Endodermal cell (in vitro differentiated cells): ENCODE results near the gene TBC1D24. TPM values are rescaled to one million over a fixed set of nuclear protein-coding genes. Genes with fewer than 3 reads are reported as not detected.

Experiments used
- DNase-seq: peaks from one replicate; pipeline ENCODE4 v3.0.0-alpha.2; 2017
- H3K27ac ChIP-seq: 2 replicates; pipeline ENCODE4 v1.5.1; 2013; ENCODE audit warnings: mild to moderate bottlenecking, low read depth, low read length, moderate library complexity
- H3K27me3 ChIP-seq: 2 replicates; pipeline ENCODE4 v1.6.1; 2013; ENCODE audit warnings: mild to moderate bottlenecking, low read length, moderate library complexity; ENCODE audit not compliant: insufficient read depth, control insufficient read depth, poor library complexity, severe bottlenecking
- H3K36me3 ChIP-seq: 2 replicates; pipeline ENCODE4 v1.7.0; 2013; ENCODE audit warnings: mild to moderate bottlenecking, low read length, moderate library complexity; ENCODE audit not compliant: control insufficient read depth, insufficient read depth
- H3K4me1 ChIP-seq: one replicate; pipeline ENCODE4 v1.7.0; 2013; ENCODE audit warnings: low read length; ENCODE audit not compliant: control insufficient read depth, insufficient read depth
- H3K4me3 ChIP-seq: 2 replicates; pipeline ENCODE4 v1.5.1; 2013; ENCODE audit warnings: mild to moderate bottlenecking, low read length, moderate library complexity
- H3K9ac ChIP-seq: 2 replicates; pipeline ENCODE4 v1.6.1; 2013; ENCODE audit warnings: mild to moderate bottlenecking, low read length, moderate library complexity; ENCODE audit not compliant: poor library complexity, severe bottlenecking; ENCODE audit errors: extremely low read depth
- H3K9me3 ChIP-seq: 2 replicates; pipeline ENCODE4 v1.6.1; 2013; ENCODE audit warnings: mild to moderate bottlenecking, low read length, moderate library complexity; ENCODE audit not compliant: control insufficient read depth
- H3K27ac Mint-ChIP-seq: 2 replicates; pipeline ENCODE4 v1.8.0; 2020; ENCODE audit warnings: mixed read lengths
- H3K27me3 Mint-ChIP-seq: 2 replicates; pipeline ENCODE4 v1.8.0; 2021; ENCODE audit warnings: mild to moderate bottlenecking, mixed read lengths; ENCODE audit not compliant: insufficient read depth
- H3K36me3 Mint-ChIP-seq: 2 replicates; pipeline ENCODE4 v1.8.0; 2020; ENCODE audit warnings: low read depth, mixed read lengths
- H3K4me1 Mint-ChIP-seq: 2 replicates; pipeline ENCODE4 v1.8.0; 2020; ENCODE audit warnings: mixed read lengths
- H3K4me3 Mint-ChIP-seq: 2 replicates; pipeline ENCODE4 v1.8.0; 2020; ENCODE audit warnings: mild to moderate bottlenecking, moderate library complexity, mixed read lengths
- H3K9me3 Mint-ChIP-seq: 2 replicates; pipeline ENCODE4 v1.8.0; 2020; ENCODE audit warnings: mild to moderate bottlenecking, mixed read lengths
- WGBS, 2 experiments: methylation state at CpG; one replicate each; pipeline versions ENCODE4 v1.1.5 to v1.1.7; 2013; ENCODE audit warnings: missing lambda C conversion rate in 2 of 2, mixed read lengths in 1 of 2; ENCODE audit not compliant: insufficient coverage in 1 of 2, insufficient read length in 1 of 2; 5-methylcytosine and 5-hydroxymethylcytosine counted together
- total RNA-seq, 2 donors: library from RNA; stranded (reverse); fragmentation: NEBNext Ultra II Directional in 1 of 2; extraction: Animal tissue kit (Norgen Biotek cat#: 25700) in 1 of 2; gene quantifications; 2 replicates in 1 of 2; 3 replicates in 1 of 2; pipeline ENCODE4 v1.2.1, GENCODE V29; 2021
- TF ChIP-seq, protein P1 (sequence below): fragments of 200-600 bp; sonication (generic); conservative IDR thresholded peaks from 2 replicates; pipeline ENCODE4 v1.5.0; 2021; ENCODE audit warnings: antibody characterized with exemption, mild to moderate bottlenecking

Gene TBC1D24
- total RNA-seq, 2 donors from 2014 or later, result 15.7 to 19.4 TPM

DNA sequence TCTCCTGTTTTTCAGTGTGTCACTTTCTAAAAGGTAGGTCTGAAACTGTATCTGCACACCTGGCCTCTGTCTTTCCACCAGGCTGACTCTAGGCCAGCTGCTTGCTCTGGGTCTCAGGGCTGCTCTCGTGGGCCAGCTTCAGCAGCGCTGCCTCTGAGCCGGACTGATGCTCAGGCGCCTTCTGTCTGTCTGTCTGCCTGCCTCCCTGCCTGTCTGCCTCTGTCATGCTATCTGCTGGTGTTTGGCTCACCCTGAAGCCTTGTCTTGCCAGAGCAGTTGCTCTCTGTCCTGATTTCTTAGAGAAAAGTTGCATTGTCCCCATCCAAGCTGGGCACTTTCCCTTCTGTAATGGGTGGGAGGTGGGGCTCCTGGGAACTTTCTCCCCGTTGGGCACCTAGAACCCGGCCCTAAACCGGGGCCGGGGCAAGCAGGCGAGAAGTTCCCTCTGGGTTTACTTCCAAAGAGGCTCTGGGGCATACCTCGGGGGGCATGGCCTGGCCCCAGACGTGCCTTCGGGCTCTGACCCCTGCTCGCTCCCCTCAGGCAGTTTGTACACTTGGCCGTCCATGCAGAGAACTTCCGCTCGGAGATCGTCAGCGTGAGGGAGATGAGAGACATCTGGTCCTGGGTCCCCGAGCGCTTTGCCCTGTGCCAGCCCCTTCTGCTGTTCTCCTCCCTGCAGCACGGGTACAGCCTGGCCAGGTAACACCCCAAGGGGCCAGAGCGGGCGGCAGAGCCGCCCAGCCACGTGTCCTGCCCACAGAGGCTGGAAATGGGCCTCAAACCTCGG, 23.0 kb downstream of the TBC1D24 start:
- H3K4me3 Mint-ChIP-seq, result no peak overlapping the region
- Histone ChIP-seq H3K27me3 (no peaks in the 10 kb centered on the region), H3K9ac (no peak overlapping the region), H3K4me3 (no peak overlapping the region), H3K4me1 (no peaks in the 10 kb centered on the region), H3K9me3 (no peaks in the 10 kb centered on the region), H3K36me3 (peaks cover 3% of the 10 kb centered on the region), H3K27ac (no peak overlapping the region)
- no peaks in the 10 kb centered on the region for H3K9me3 Mint-ChIP-seq
- WGBS, 2 experiments, result 94% methylated on average over 20 to 26 of the region's 26 CpGs
- no peaks in the 10 kb centered on the region for H3K27me3 Mint-ChIP-seq
- peaks cover 7% of the 10 kb centered on the region for H3K36me3 Mint-ChIP-seq
- no peak overlapping the region for H3K27ac Mint-ChIP-seq
- no peak for DNase-seq
- no peaks in the 10 kb centered on the region for H3K4me1 Mint-ChIP-seq
- TF ChIP-seq, protein P1, sequence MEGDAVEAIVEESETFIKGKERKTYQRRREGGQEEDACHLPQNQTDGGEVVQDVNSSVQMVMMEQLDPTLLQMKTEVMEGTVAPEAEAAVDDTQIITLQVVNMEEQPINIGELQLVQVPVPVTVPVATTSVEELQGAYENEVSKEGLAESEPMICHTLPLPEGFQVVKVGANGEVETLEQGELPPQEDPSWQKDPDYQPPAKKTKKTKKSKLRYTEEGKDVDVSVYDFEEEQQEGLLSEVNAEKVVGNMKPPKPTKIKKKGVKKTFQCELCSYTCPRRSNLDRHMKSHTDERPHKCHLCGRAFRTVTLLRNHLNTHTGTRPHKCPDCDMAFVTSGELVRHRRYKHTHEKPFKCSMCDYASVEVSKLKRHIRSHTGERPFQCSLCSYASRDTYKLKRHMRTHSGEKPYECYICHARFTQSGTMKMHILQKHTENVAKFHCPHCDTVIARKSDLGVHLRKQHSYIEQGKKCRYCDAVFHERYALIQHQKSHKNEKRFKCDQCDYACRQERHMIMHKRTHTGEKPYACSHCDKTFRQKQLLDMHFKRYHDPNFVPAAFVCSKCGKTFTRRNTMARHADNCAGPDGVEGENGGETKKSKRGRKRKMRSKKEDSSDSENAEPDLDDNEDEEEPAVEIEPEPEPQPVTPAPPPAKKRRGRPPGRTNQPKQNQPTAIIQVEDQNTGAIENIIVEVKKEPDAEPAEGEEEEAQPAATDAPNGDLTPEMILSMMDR, result no peak

DNA sequence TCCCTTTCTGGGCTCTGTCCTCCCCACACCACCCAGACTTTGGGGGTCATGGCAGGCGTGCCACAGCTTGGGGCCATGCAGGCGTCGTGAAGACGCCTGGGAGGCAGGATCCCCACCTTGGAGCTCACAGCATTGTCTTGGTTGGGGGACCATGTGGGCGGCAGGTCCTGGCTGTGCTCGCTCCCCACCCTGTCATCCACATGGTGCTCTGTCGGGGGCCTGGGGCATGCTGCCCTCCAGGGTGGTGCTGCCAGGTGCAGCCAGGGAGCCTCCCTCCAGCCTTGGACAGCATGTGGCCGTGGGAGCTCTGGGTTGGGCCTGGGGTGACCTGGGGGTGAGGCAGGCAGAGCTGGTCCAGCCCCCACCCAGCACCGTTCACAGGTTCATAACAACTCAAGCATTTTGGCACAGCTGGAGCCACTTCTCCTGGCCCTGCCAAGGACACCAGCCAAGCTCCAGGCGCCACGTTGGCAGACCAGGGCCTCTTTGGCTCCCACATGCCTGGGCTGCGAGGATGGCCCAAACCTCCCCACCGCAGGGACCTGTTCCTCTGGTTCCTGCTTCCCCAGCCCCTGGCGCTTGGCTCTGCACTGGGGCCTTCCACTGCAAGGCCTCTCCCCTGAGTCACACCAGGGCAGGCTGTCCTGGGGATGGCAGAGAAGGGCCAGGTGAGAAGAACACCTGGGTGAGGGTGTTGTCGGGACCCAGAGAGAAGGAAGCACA, 23.8 kb downstream of the TBC1D24 start:
- WGBS, 2 experiments, result 94 to 100% methylated on average over 7 to 15 of the region's 15 CpGs
- TF ChIP-seq, protein P1, result no peak
- Histone ChIP-seq H3K27me3 (no peaks in the 10 kb centered on the region), H3K4me3 (no peak overlapping the region), H3K27ac (no peak overlapping the region), H3K36me3 (peaks cover 3% of the 10 kb centered on the region), H3K9me3 (no peaks in the 10 kb centered on the region), H3K4me1 (no peaks in the 10 kb centered on the region), H3K9ac (no peak overlapping the region)
- no peaks in the 10 kb centered on the region for H3K27me3 Mint-ChIP-seq
- DNase-seq, result no peak
- H3K9me3 Mint-ChIP-seq, result no peaks in the 10 kb centered on the region
- H3K27ac Mint-ChIP-seq, result no peak overlapping the region
- H3K36me3 Mint-ChIP-seq, result peaks cover 7% of the 10 kb centered on the region
- no peaks in the 10 kb centered on the region for H3K4me1 Mint-ChIP-seq
- H3K4me3 Mint-ChIP-seq, result no peak overlapping the region

DNA sequence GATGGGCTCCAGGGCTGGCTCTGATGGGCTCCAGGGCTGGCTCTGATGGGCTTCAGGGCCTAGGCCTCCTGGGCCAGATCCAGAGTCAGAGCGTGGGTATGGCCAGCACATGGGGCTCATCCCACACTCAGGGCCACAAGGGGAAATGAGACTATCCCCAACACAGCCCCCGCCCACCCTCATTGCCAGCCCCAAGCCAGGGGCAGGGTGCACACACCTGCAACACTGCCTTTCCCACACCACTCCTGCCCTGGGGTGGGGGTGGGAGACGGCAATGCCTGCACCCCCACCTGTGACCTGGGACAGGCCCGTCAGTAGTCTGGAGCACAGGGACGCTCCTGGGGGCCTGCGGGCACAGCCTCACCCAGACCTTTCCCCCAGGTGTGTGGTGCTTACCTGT, 24.5 kb downstream of the TBC1D24 start:
- Histone ChIP-seq H3K9me3 (no peaks in the 10 kb centered on the region), H3K4me1 (no peaks in the 10 kb centered on the region), H3K4me3 (no peak overlapping the region), H3K36me3 (peaks cover 3% of the 10 kb centered on the region), H3K27ac (no peak overlapping the region), H3K9ac (no peak overlapping the region), H3K27me3 (no peaks in the 10 kb centered on the region)
- Mint-ChIP-seq H3K4me3 (no peak overlapping the region), H3K27me3 (no peaks in the 10 kb centered on the region), H3K4me1 (no peaks in the 10 kb centered on the region), H3K9me3 (no peaks in the 10 kb centered on the region), H3K36me3 (peaks cover 7% of the 10 kb centered on the region), H3K27ac (no peak overlapping the region)
- 90 to 97% methylated on average over 2 to 6 of the region's 6 CpGs for WGBS, 2 experiments
- TF ChIP-seq, protein P1, result no peak
- no peak for DNase-seq
